Measurements from ENCODE around the gene GBP1. TPM values are rescaled to one million over a fixed set of nuclear protein-coding genes. Genes with fewer than 3 reads are reported as not detected.
"Not testable (repeated sequence)": the region's sequence is repeated elsewhere in the genome, so short reads cannot be mapped to it uniquely, and the experiment has no call there.

Gene GBP1
- total RNA-seq, 1 experiment from 2014 or later, result 27.0 TPM

DNA sequence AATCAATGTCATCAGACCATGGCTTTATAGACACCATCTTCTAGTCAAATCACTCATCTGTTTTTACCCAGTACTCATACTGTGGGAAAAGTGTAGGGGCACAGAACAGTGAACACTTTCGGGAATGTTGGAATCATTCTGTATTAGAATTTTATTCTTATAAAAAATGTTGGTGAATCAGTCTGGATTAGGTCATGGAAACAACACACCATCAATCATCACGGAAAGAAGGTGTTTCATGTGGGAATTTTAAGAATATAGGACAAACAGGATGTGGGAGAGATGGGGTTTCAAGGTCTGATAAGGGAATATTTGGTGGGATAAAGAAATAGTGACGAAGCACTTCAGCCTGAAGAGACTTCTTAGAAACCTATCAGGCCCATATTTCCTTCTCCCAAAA lies 17.3 kb downstream of the GBP1 start:
- CTCF ChIA-PET, result no interaction called here
- Mint-ChIP-seq H3K9me3 (ENCODE audit: low read depth, unreplicated experiment) (peaks cover 3% of the 10 kb centered on the region), H3K27me3 (ENCODE audit: unreplicated experiment) (no peaks in the 10 kb centered on the region), H3K4me3 (ENCODE audit: low read depth, unreplicated experiment) (no peak overlapping the region), H3K4me1 (ENCODE audit: low read depth, unreplicated experiment) (no peaks in the 10 kb centered on the region), H3K27ac (ENCODE audit: unreplicated experiment) (no peak overlapping the region), H3K36me3 (ENCODE audit: insufficient read depth, unreplicated experiment) (peaks cover 4% of the 10 kb centered on the region)
- intact Hi-C loops (cut with micrococcal nuclease; ENCODE audit: unreplicated experiment), result no loop called here
- TF ChIP-seq, protein P1, sequence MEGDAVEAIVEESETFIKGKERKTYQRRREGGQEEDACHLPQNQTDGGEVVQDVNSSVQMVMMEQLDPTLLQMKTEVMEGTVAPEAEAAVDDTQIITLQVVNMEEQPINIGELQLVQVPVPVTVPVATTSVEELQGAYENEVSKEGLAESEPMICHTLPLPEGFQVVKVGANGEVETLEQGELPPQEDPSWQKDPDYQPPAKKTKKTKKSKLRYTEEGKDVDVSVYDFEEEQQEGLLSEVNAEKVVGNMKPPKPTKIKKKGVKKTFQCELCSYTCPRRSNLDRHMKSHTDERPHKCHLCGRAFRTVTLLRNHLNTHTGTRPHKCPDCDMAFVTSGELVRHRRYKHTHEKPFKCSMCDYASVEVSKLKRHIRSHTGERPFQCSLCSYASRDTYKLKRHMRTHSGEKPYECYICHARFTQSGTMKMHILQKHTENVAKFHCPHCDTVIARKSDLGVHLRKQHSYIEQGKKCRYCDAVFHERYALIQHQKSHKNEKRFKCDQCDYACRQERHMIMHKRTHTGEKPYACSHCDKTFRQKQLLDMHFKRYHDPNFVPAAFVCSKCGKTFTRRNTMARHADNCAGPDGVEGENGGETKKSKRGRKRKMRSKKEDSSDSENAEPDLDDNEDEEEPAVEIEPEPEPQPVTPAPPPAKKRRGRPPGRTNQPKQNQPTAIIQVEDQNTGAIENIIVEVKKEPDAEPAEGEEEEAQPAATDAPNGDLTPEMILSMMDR (IDR thresholded peaks at IDR 0.05; ENCODE audit: unreplicated experiment), result no peak
- DNase-seq, result no peak
- BruUV-seq (replicated peaks), result no TSS peak

DNA sequence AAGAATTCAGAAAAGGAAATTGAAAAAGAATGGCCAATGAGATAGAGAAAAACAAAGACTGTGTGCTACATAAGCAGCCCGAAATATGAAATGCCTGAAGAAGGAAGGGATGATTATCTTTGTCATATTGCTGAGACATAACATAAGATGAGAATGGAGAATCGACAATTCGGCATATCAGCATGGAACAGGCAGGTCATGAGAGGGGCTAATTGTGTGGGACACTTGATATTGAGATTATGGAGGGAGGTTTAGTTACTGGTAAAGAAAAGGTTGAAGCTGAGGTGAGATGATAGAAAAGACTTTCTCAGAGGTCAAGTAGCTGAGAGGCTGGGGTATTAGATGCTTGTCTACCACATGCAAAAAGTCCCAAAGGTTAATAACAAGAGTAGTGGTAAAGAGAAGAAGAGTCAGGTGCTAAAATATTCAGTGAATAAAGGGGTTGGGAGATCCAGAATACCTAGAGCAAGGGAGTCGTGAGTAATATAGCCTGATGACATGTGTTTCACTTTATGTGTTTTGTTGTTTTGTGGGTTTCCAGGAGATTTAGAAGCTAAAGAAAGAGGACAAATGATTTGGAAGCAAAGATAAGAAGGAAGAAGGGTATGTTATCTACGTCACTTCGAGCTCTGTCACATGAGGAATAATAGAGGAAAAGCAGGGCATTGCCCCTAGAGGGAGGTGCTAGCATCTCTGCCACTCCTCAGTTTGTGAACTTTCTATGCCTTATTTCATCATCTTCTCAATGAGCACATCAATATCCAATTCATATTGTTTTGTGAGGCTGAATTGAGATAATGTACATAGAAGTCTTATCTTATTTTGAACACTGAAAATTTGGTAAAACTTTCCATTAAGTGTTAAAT lies 18.5 kb downstream of the GBP1 start:
- DNase-seq; H3K9me3 Mint-ChIP-seq (ENCODE audit: low read depth, unreplicated experiment); H3K4me1 Mint-ChIP-seq (ENCODE audit: low read depth, unreplicated experiment); CTCF ChIA-PET; H3K4me3 Mint-ChIP-seq (ENCODE audit: low read depth, unreplicated experiment); H3K27ac Mint-ChIP-seq (ENCODE audit: unreplicated experiment); intact Hi-C loops (cut with micrococcal nuclease; ENCODE audit: unreplicated experiment); H3K27me3 Mint-ChIP-seq (ENCODE audit: unreplicated experiment); H3K36me3 Mint-ChIP-seq (ENCODE audit: insufficient read depth, unreplicated experiment); BruUV-seq (replicated peaks): not testable (repeated sequence)

DNA sequence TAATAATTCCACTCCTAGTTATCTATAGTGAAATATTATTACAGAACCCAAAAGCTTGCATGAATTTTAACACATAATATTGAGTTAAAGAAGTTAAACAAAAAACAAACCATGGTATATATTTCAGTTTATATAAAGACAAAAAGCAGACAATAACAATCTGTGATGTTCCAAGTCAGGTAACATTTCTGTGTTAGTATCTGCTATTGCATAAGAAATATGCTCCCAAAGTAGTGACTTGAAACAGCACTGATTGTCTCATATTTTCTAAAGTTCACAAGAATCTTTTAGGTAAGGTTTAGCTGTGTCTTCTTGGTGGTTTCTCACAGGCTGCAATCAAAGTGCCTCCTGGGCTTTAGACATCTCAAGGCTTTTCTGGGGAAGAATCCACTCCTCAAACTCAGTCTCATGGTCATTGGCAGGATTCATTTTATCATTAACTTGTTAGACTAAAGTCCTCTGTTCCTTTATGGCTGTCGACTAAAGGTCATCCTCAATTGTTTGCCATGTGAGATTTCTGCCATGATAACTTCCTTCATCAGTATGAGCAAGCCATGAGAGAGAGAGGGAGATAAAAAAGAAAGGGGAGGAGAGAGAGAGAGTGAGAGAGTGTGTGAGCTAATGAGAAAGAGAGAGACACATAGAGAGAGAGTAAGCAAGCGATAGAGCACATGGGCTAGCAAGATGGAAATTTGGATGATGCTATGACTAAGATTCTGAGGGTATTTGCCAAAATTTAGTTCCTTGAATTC lies 19.9 kb downstream of the GBP1 start:
- Mint-ChIP-seq H3K4me3 (ENCODE audit: low read depth, unreplicated experiment) (no peak overlapping the region), H3K9me3 (ENCODE audit: low read depth, unreplicated experiment) (peaks cover 4% of the 10 kb centered on the region), H3K4me1 (ENCODE audit: low read depth, unreplicated experiment) (peaks cover 15% of the 10 kb centered on the region), H3K36me3 (ENCODE audit: insufficient read depth, unreplicated experiment) (peaks cover 5% of the 10 kb centered on the region), H3K27me3 (ENCODE audit: unreplicated experiment) (no peaks in the 10 kb centered on the region), H3K27ac (ENCODE audit: unreplicated experiment) (no peak overlapping the region)
- no TSS peak for BruUV-seq (replicated peaks)
- TF ChIP-seq, protein P1 (IDR thresholded peaks at IDR 0.05; ENCODE audit: unreplicated experiment), result no peak
- intact Hi-C loops (cut with micrococcal nuclease; ENCODE audit: unreplicated experiment), result no loop called here
- no peak for DNase-seq
- CTCF ChIA-PET, result no interaction called here

DNA sequence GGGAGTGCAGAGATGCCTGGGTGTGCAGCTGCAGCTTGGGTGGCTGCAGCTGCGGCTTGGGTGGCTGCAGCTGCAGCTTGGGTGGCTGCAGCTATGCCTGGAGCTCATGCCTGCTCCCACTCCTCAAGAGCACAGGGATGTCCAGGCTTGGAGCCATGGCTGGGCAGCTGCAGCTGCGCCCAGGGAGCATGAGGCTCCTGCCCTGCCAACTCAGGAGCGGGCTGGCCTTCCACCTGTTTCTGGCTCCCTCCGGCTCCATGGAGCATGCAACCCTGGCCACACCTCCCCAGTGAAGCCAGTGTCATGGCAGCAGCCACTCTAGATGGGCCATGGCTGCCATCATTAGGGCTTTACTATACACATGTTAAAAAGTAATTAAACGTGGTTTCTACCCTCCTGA lies 21.1 kb downstream of the GBP1 start:
- intact Hi-C loops (cut with micrococcal nuclease; ENCODE audit: unreplicated experiment), result no loop called here
- no peak overlapping the region for H3K4me3 Mint-ChIP-seq (ENCODE audit: low read depth, unreplicated experiment)
- H3K36me3 Mint-ChIP-seq (ENCODE audit: insufficient read depth, unreplicated experiment), result peaks cover 5% of the 10 kb centered on the region
- no peak overlapping the region for H3K27ac Mint-ChIP-seq (ENCODE audit: unreplicated experiment)
- no TSS peak for BruUV-seq (replicated peaks)
- peaks cover 4% of the 10 kb centered on the region for H3K9me3 Mint-ChIP-seq (ENCODE audit: low read depth, unreplicated experiment)
- TF ChIP-seq, protein P1 (IDR thresholded peaks at IDR 0.05; ENCODE audit: unreplicated experiment), result no peak
- CTCF ChIA-PET, result no interaction called here
- peaks cover 19% of the 10 kb centered on the region for H3K4me1 Mint-ChIP-seq (ENCODE audit: low read depth, unreplicated experiment)
- no peak for DNase-seq
- no peaks in the 10 kb centered on the region for H3K27me3 Mint-ChIP-seq (ENCODE audit: unreplicated experiment)

Data from Calu3 (cell line).